NB4 (cell line): ENCODE data around the gene FSIP1.

Experiments
- CTCF ChIP-seq: IDR thresholded peaks from one replicate; pipeline ENCODE4 v1.5.1; 2012; ENCODE audit warnings: low read depth, low read length
- MYC ChIP-seq: IDR thresholded peaks from 2 replicates; pipeline ENCODE4 v1.6.1; 2011; ENCODE audit warnings: low read depth, low read length
- POLR2A ChIP-seq: IDR thresholded peaks from 2 replicates; pipeline ENCODE4 v1.6.1; 2011; ENCODE audit warnings: mild to moderate bottlenecking; ENCODE audit not compliant: insufficient read length; ENCODE audit errors: extremely low read depth

GRCh38 chr15:39747326-39747725, 35.3 kb downstream of the FSIP1 start:
- TF ChIP-seq POLR2A, result no peak
- no peak for TF ChIP-seq CTCF
- no peak for TF ChIP-seq MYC
